ENCODE results near the gene TPI1.
"Not testable (repeated sequence)": the region's sequence is repeated elsewhere in the genome, so short reads cannot be mapped to it uniquely, and the experiment has no call there.

The TPI1 gene

GRCh38 chr12:6869049-6870021, 2.0 kb downstream of the TPI1 start:
- peak in 1 of 2 experiments; percentile 62 for DNase-seq

- DNase-seq, result not testable (repeated sequence)
These were observed 3.0 kb downstream of the TPI1 start for GRCh38 chr12:6870304-6870703.

GRCh38 chr12:6871052-6871957, 4.0 kb downstream of the TPI1 start:
- DNase-seq, result no peak

- peak; percentile 8 to 21 for DNase-seq
These were observed 5.0 kb downstream of the TPI1 start for GRCh38 chr12:6872073-6873048.

GRCh38 chr12:6873094-6874014, 6.0 kb downstream of the TPI1 start, which contains the start of gene SPSB2:
Gene SPSB2, minus strand, starts transcription at chr12:6873303. Its CDS starts 402 bp downstream, at chr12:6872901.
- DNase-seq, result peak; percentile 14 to 56

- DNase-seq, result not testable (repeated sequence)
These were observed 6.7 kb downstream of the TPI1 start for GRCh38 chr12:6874015-6874368.

GRCh38 chr12:6879824-6880223, 12.5 kb downstream of the TPI1 start:
- not testable (repeated sequence) for DNase-seq

- DNase-seq, result no peak
These were observed 15.9 kb downstream of the TPI1 start for GRCh38 chr12:6883252-6883651.

GRCh38 chr12:6883683-6884082, 16.4 kb downstream of the TPI1 start:
- DNase-seq, result no peak

- no peak for DNase-seq
These were observed 17.2 kb downstream of the TPI1 start for GRCh38 chr12:6884539-6884938.

GRCh38 chr12:6886206-6886999, 19.1 kb downstream of the TPI1 start:
- DNase-seq, result not testable (repeated sequence)

GRCh38 chr12:6887460-6887859, 20.1 kb downstream of the TPI1 start:
- no peak for DNase-seq

- DNase-seq, result no peak
These were observed 21.0 kb downstream of the TPI1 start for GRCh38 chr12:6888360-6888759.

- DNase-seq, result not testable (repeated sequence)
These were observed 21.5 kb downstream of the TPI1 start for GRCh38 chr12:6888794-6889193.

- not testable (repeated sequence) for DNase-seq
These were observed 22.6 kb downstream of the TPI1 start for GRCh38 chr12:6889775-6890573.

- DNase-seq, result peak; percentile 79 to 81
These were observed 23.7 kb downstream of the TPI1 start for GRCh38 chr12:6890789-6891645.

GRCh38 chr12:6891646-6892001, 24.3 kb downstream of the TPI1 start:
- DNase-seq, result no peak

GRCh38 chr12:6892683-6893082, 25.4 kb downstream of the TPI1 start:
- not testable (repeated sequence) for DNase-seq

All from cerebellar nuclear complex (tissue), 1 donor.